ENCODE results near the gene SUV39H2.

SUV39H2 gene

GRCh38 chr10:14875941-14876340 is 2.7 kb upstream of the SUV39H2 start:
- no peak for TF ChIP-seq CTCF (IDR thresholded peaks at IDR 0.05; ENCODE audit: control insufficient read depth, extremely low read depth, insufficient read depth)
- no peak for DNase-seq (ENCODE audit: low read depth)
- no peak overlapping the region for H3K4me3 ChIP-seq (ENCODE audit: low read depth, low read length)

GRCh38 chr10:14876764-14877163 is 1.9 kb upstream of the SUV39H2 start:
- no peak for DNase-seq (ENCODE audit: low read depth)
- no peak for TF ChIP-seq CTCF (IDR thresholded peaks at IDR 0.05; ENCODE audit: control insufficient read depth, extremely low read depth, insufficient read depth)
- peak overlapping the region; percentile 92; the same call in 1 of the 2 replicates for H3K4me3 ChIP-seq (ENCODE audit: low read depth, low read length)

GRCh38 chr10:14879124-14879927 is 660 bp downstream of the SUV39H2 start:
- TF ChIP-seq CTCF (IDR thresholded peaks at IDR 0.05; ENCODE audit: control insufficient read depth, extremely low read depth, insufficient read depth) = no peak
- no peak for DNase-seq (ENCODE audit: low read depth)
- peak overlapping the region; percentile 92 for H3K4me3 ChIP-seq (ENCODE audit: low read depth, low read length)

GRCh38 chr10:14879928-14880193 is 1.2 kb downstream of the SUV39H2 start:
- DNase-seq (ENCODE audit: low read depth) = no peak
- H3K4me3 ChIP-seq (ENCODE audit: low read depth, low read length) = peak overlapping the region; percentile 92

GRCh38 chr10:14880229-14880628 is 1.6 kb downstream of the SUV39H2 start:
- peak overlapping the region; percentile 92 for H3K4me3 ChIP-seq (ENCODE audit: low read depth, low read length)
- TF ChIP-seq CTCF (IDR thresholded peaks at IDR 0.05; ENCODE audit: control insufficient read depth, extremely low read depth, insufficient read depth) = no peak
- no peak for DNase-seq (ENCODE audit: low read depth)

More at GRCh38 chr10:14879928-14880193, 1.2 kb downstream of the SUV39H2 start:
- TF ChIP-seq CTCF (IDR thresholded peaks at IDR 0.05; ENCODE audit: control insufficient read depth, extremely low read depth, insufficient read depth) = no peak

GRCh38 chr10:14884082-14884481 is 5.4 kb downstream of the SUV39H2 start:
- no peak for DNase-seq (ENCODE audit: low read depth)
- TF ChIP-seq CTCF (IDR thresholded peaks at IDR 0.05; ENCODE audit: control insufficient read depth, extremely low read depth, insufficient read depth) = no peak

GRCh38 chr10:14889318-14889717 is 10.7 kb downstream of the SUV39H2 start:
- no peak for TF ChIP-seq CTCF (IDR thresholded peaks at IDR 0.05; ENCODE audit: control insufficient read depth, extremely low read depth, insufficient read depth)
- no peak for DNase-seq (ENCODE audit: low read depth)
- no peak overlapping the region for H3K4me3 ChIP-seq (ENCODE audit: low read depth, low read length)

More at GRCh38 chr10:14884082-14884481, 5.4 kb downstream of the SUV39H2 start:
- H3K4me3 ChIP-seq (ENCODE audit: low read depth, low read length) = no peak overlapping the region

Measured in LNCaP clone FGC (cell line).